Neuron (in vitro differentiated cells): ENCODE data around the gene EGLN2.
"Not testable (repeated sequence)": the region's sequence is repeated elsewhere in the genome, so short reads cannot be mapped to it uniquely, and the experiment has no call there.

Experiments used
- H2AFZ ChIP-seq: one replicate; pipeline ENCODE4 v1.6.1; 2013; ENCODE audit warnings: low read depth, mild to moderate bottlenecking, inconsistent platforms, low read length, moderate library complexity
- H3K27me3 ChIP-seq: one replicate; pipeline ENCODE4 v1.6.1; 2013; ENCODE audit warnings: low read length; ENCODE audit not compliant: insufficient read depth
- H3K36me3 ChIP-seq: one replicate; pipeline ENCODE4 v1.6.1; 2013; ENCODE audit warnings: low read length; ENCODE audit not compliant: insufficient read depth
- H3K4me1 ChIP-seq: one replicate; pipeline ENCODE4 v1.6.1; 2013; ENCODE audit warnings: low read length; ENCODE audit not compliant: insufficient read depth
- H3K4me3 ChIP-seq: 2 replicates; pipeline ENCODE4 v1.5.1; 2013; ENCODE audit warnings: mild to moderate bottlenecking, low read length, moderate library complexity
- H3K9me3 ChIP-seq: one replicate; pipeline ENCODE4 v1.6.1; 2013; ENCODE audit warnings: low read length

The EGLN2 gene

DNA sequence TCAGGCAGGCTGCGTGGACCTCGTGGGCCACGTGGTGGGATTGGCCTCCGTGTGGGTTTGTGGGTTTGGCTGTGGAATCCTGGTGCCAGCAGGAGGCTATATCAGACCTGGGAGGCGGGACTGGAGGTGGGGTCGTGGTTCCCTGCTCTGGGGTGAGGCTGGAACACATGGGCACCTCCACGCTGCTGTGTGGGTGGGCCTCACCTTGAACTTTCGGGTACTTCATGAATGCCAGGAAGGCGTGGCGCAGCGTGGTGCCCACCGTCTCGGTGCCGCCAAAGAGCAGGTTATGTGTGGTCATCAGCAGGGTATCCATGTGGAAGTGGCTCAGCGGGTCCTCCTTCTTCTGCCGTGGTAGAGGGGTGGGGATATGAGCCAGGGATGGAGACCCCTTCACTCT is 25.9 kb downstream of the EGLN2 start:
- peaks cover 13% of the 10 kb centered on the region for H3K36me3 ChIP-seq
- H2AFZ ChIP-seq, H3K4me1 ChIP-seq: not testable (repeated sequence)

DNA sequence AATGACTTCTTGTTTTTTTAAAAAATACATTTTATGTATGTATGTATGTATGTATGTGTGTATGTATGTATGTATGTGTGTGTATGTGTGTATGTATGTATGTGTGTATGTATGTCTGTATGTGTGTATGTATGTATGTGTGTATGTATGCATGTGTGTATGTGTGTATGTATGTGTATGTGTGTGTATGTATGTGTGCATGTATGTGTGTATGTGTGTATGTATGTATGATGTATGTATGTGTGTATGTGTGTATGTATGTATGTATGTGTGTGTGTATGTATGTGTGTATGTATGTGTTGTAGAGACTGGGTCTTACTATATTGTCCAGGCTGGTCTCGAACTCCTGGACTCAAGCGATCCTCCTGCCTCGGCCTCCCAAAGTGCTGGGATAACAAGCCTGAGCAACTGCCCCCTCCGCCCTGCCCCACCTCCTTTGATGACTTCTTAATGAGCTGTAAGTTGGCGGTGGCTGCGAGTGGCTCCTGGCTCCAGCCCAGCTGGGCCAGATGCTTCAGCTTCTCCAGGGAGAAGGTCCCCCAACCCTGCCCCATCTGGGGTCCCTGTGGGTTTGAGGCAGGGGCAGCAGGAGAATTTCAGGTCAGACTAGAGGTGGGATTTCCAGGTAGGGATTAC is 26.6 kb downstream of the EGLN2 start:
- H3K36me3 ChIP-seq = peaks cover 13% of the 10 kb centered on the region
- H3K27me3 ChIP-seq, H2AFZ ChIP-seq, H3K4me3 ChIP-seq, H3K9me3 ChIP-seq, H3K4me1 ChIP-seq: not testable (repeated sequence)

More for the DNA sequence above, 25.9 kb downstream of the EGLN2 start:
- not testable (repeated sequence) for H3K9me3 ChIP-seq, H3K27me3 ChIP-seq, H3K4me3 ChIP-seq

GRCh38 chr19:40826312-40826698 is 27.3 kb downstream of the EGLN2 start:
- H3K9me3 ChIP-seq, H3K4me3 ChIP-seq: not testable (repeated sequence)
- H3K36me3 ChIP-seq = peaks cover 13% of the 10 kb centered on the region

GRCh38 chr19:40826699-40827385 is 27.9 kb downstream of the EGLN2 start:
- not testable (repeated sequence) for H3K27me3 ChIP-seq, H3K4me3 ChIP-seq, H3K4me1 ChIP-seq, H3K9me3 ChIP-seq, H2AFZ ChIP-seq
- H3K36me3 ChIP-seq = peaks cover 13% of the 10 kb centered on the region

More at GRCh38 chr19:40826312-40826698, 27.3 kb downstream of the EGLN2 start:
- H3K4me1 ChIP-seq, H3K27me3 ChIP-seq, H2AFZ ChIP-seq: not testable (repeated sequence)

DNA sequence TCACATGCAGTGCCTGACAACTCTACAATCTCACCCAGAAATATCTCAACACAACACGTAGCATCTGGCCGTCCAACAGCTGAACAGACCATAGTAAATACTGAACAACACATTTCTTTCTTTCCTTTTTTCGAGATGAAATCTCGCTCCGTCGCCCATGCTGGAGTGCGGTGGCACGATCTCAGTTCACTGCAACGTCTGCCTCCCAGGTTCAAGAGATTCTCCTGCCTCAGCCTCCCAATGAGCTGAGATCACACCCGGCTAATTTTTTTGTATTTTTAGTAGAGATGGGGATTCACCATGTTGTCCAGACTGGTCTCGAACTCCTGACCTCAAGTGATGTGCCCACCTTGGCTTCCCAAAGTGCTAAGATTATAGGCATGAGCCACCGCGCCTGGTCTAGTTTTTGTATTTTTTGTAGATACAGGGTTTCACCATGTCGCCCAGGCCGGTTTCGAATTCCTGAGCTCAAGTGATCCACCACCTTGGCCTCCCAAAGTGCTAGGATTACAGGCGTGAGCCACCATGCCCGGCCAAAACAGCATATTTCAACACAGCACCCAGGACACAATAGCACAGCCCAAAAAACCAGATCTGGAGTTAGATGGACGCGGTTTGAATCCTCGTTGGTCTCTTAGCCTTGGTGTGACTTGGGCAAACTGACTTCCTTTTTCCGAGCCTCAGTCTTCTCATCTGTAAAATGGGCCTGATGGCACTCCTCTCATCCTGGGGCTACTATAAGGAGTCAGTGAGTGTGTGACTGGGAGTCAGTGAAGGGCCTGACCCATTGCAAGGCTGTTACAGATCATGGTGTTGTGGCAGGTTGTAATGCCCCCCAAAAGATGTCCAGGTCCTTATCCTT is 28.6 kb downstream of the EGLN2 start:
- H3K9me3 ChIP-seq = no peaks in the 10 kb centered on the region
- no peak overlapping the region for H3K4me3 ChIP-seq
- H3K4me1 ChIP-seq = no peaks in the 10 kb centered on the region
- H2AFZ ChIP-seq = no peak overlapping the region
- no peaks in the 10 kb centered on the region for H3K27me3 ChIP-seq
- H3K36me3 ChIP-seq = peaks cover 13% of the 10 kb centered on the region

- Histone ChIP-seq H3K9me3 (no peaks in the 10 kb centered on the region), H3K36me3 (peaks cover 13% of the 10 kb centered on the region), H3K4me3 (no peak overlapping the region), H3K27me3 (no peaks in the 10 kb centered on the region), H2AFZ (no peak overlapping the region), H3K4me1 (peaks cover 2% of the 10 kb centered on the region)
Observed at GRCh38 chr19:40829205-40829604, 30.2 kb downstream of the EGLN2 start.

GRCh38 chr19:40830741-40831140 is 31.8 kb downstream of the EGLN2 start:
- not testable (repeated sequence) for H2AFZ ChIP-seq, H3K4me1 ChIP-seq, H3K9me3 ChIP-seq, H3K27me3 ChIP-seq, H3K4me3 ChIP-seq
- H3K36me3 ChIP-seq = peaks cover 13% of the 10 kb centered on the region

DNA sequence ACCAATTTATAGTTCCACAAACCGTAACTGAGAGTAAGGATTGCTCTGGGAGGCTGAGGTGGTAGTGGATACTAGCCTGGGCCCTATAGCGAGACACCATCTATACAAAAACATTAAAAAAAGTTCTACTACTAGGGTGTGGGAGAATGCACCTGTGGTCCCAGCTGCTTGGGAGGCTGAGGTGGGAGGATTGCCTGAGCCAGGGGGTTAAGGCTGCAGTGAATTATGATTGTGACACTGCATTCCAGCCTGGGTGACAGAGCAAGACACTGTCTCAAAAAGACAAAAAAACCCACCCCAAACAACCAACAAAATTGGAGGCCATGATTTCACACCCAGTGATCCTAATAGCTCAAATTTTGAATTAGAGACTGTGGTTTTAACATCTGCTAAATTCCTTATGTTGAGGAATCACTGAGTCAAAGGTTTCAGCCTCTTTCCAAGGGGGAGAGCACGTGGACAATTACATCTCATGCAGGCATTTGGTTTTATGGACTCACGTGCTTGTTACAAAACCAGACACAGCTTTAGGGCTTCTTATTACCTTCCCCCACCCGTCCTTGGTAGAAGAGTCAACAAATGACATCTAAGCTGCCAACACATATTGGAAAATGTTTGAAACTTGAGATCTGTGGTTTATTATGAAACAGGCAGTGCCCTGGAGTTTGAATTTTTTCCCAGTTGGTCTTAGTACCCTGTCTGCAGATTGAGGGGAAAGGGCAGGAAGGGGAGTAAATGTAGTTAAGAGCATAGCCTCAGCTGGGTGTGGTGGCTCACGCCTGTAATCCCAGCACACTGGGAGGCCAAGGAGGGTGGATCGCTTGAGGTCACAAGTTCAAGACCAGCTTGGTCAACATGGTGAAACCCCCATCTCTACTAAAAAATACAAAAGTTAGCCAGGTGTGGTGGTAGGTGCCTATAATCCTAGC is 32.8 kb downstream of the EGLN2 start:
- no peaks in the 10 kb centered on the region for H3K27me3 ChIP-seq
- H3K4me3 ChIP-seq = no peak overlapping the region
- no peak overlapping the region for H2AFZ ChIP-seq
- H3K36me3 ChIP-seq = peaks cover 11% of the 10 kb centered on the region
- peaks cover 2% of the 10 kb centered on the region for H3K4me1 ChIP-seq
- H3K9me3 ChIP-seq = no peaks in the 10 kb centered on the region

GRCh38 chr19:40832431-40832790 is 33.4 kb downstream of the EGLN2 start:
- not testable (repeated sequence) for H3K36me3 ChIP-seq, H3K27me3 ChIP-seq, H3K4me1 ChIP-seq, H3K4me3 ChIP-seq, H3K9me3 ChIP-seq, H2AFZ ChIP-seq

DNA sequence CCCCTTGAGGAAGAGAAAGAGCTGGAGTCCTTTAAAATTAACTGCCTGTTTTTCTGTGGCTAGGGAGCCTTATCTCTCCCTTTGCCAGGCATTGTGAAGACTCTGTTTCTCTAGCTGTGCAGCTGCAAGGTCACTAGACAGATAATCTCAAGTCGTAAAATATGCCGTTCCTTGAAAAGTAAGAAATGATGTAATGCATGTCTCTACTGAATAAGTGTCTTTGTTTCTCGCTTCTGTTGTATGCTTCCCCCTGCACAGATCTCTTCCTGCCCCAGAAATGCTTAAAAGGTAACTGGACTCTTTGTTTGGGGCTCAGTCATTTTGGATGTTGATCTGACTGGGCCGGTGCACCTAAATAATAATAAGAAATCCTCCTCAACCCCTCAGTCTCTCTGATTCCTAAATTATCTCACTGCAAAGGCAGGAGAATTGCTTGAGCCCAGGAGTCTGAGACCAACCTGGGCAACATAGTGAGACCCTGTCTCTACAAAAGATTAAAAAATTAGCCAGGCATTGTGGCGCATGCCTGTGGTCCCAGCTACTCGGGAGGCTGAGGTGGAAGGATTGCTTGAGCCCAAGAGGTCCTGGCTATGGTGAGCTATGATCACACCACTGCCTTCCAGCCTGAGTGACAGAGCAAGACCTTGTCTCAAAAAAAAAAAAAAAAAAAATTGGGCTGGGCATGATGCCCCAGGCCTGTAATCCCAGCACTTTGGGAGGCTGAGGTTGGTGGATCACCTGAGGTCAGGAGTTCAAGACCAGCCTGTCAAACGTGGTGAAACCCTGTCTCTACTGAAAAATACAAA is 34.9 kb downstream of the EGLN2 start:
- not testable (repeated sequence) for H3K4me1 ChIP-seq, H3K9me3 ChIP-seq, H3K4me3 ChIP-seq, H3K36me3 ChIP-seq, H3K27me3 ChIP-seq, H2AFZ ChIP-seq

- peaks cover 2% of the 10 kb centered on the region for H3K4me1 ChIP-seq
- H3K36me3 ChIP-seq = no peaks in the 10 kb centered on the region
- H3K4me3 ChIP-seq = no peak overlapping the region
- no peaks in the 10 kb centered on the region for H3K9me3 ChIP-seq
- H3K27me3 ChIP-seq = no peaks in the 10 kb centered on the region
- no peak overlapping the region for H2AFZ ChIP-seq
Observed at GRCh38 chr19:40836754-40837429, 37.9 kb downstream of the EGLN2 start.

- not testable (repeated sequence) for H2AFZ ChIP-seq, H3K4me1 ChIP-seq, H3K27me3 ChIP-seq, H3K9me3 ChIP-seq, H3K4me3 ChIP-seq, H3K36me3 ChIP-seq
Observed at GRCh38 chr19:40838477-40838876, 39.5 kb downstream of the EGLN2 start.
